Neutrophil (primary cell): ENCODE results near the gene TGFBR3L.

Experiments used
- H3K27ac ChIP-seq: fragments of 200-600 bp; sonication (generic); 2 replicates; pipeline ENCODE4 v1.5.1; 2016; ENCODE audit warnings: mild to moderate bottlenecking, moderate library complexity
- H3K27me3 ChIP-seq: fragments of 200-600 bp; sonication (generic); 2 replicates; pipeline ENCODE4 v1.6.0; 2016; ENCODE audit warnings: mild to moderate bottlenecking
- H3K36me3 ChIP-seq: fragments of 200-600 bp; sonication (generic); 2 replicates; pipeline ENCODE4 v1.5.1; 2017
- H3K4me1 ChIP-seq, 2 experiments: fragments of 200-600 bp in 1 of 2; sonication (generic) in 1 of 2; 1 replicate in 1 of 2; 2 replicates in 1 of 2; pipeline versions ENCODE4 v1.5.1 to v1.6.1; 2013 to 2016; ENCODE audit warnings: low read depth in 1 of 2, low read length in 1 of 2, mild to moderate bottlenecking in 1 of 2, moderate library complexity in 1 of 2; ENCODE audit not compliant: control insufficient read depth in 1 of 2, insufficient read depth in 1 of 2
- H3K4me3 ChIP-seq, 2 experiments: fragments of 200-600 bp in 1 of 2; sonication (generic) in 1 of 2; 1 replicate in 1 of 2; 2 replicates in 1 of 2; pipeline ENCODE4 v1.5.1; 2013 to 2016; ENCODE audit warnings: low read depth in 1 of 2, low read length in 1 of 2, mild to moderate bottlenecking in 1 of 2, moderate library complexity in 1 of 2
- H3K9me3 ChIP-seq: fragments of 200-600 bp; sonication (generic); 2 replicates; pipeline ENCODE4 v1.5.1; 2016
- CTCF ChIP-seq: fragments of 200-600 bp; sonication (generic); IDR thresholded peaks from 2 replicates; pipeline ENCODE4 v1.5.1; 2016; ENCODE audit warnings: antibody characterized with exemption

TGFBR3L gene

GRCh38 chr19:7932930-7933300, 18.3 kb downstream of the TGFBR3L start:
- H3K27me3 ChIP-seq = no peaks in the 10 kb centered on the region
- TF ChIP-seq CTCF = no peak
- H3K9me3 ChIP-seq = no peaks in the 10 kb centered on the region
- H3K36me3 ChIP-seq = peaks cover 71% of the 10 kb centered on the region
- no peak overlapping the region for H3K27ac ChIP-seq
- H3K4me1 ChIP-seq = no peaks in the 10 kb centered on the region
- no peak overlapping the region for H3K4me3 ChIP-seq

GRCh38 chr19:7933411-7933810, 18.8 kb downstream of the TGFBR3L start:
- Histone ChIP-seq H3K36me3 (peaks cover 71% of the 10 kb centered on the region), H3K4me1 (no peaks in the 10 kb centered on the region), H3K4me3 (no peak overlapping the region), H3K27me3 (no peaks in the 10 kb centered on the region), H3K9me3 (no peaks in the 10 kb centered on the region), H3K27ac (no peak overlapping the region)
- TF ChIP-seq CTCF = no peak

- Histone ChIP-seq H3K4me3 (no peak overlapping the region), H3K27ac (no peak overlapping the region), H3K36me3 (peaks cover 71% of the 10 kb centered on the region), H3K27me3 (no peaks in the 10 kb centered on the region), H3K9me3 (no peaks in the 10 kb centered on the region), H3K4me1 (no peaks in the 10 kb centered on the region)
- no peak for TF ChIP-seq CTCF
These were observed 19.4 kb downstream of the TGFBR3L start for GRCh38 chr19:7933828-7934725.

GRCh38 chr19:7934766-7935165, 20.1 kb downstream of the TGFBR3L start:
- H3K27me3 ChIP-seq = no peaks in the 10 kb centered on the region
- no peak overlapping the region for H3K4me3 ChIP-seq
- no peaks in the 10 kb centered on the region for H3K4me1 ChIP-seq
- no peaks in the 10 kb centered on the region for H3K9me3 ChIP-seq
- H3K27ac ChIP-seq = no peak overlapping the region
- no peak for TF ChIP-seq CTCF
- peaks cover 71% of the 10 kb centered on the region for H3K36me3 ChIP-seq

GRCh38 chr19:7940841-7941240, 26.2 kb downstream of the TGFBR3L start:
- peaks cover 17 to 23% of the 10 kb centered on the region in 2 experiments for H3K4me1 ChIP-seq
- H3K4me3 ChIP-seq = no peak overlapping the region
- H3K27me3 ChIP-seq = no peaks in the 10 kb centered on the region
- H3K9me3 ChIP-seq = no peaks in the 10 kb centered on the region
- no peak overlapping the region for H3K27ac ChIP-seq
- H3K36me3 ChIP-seq = peaks cover 18% of the 10 kb centered on the region
- no peak for TF ChIP-seq CTCF
